ENCODE data around the gene PIN4.

Gene PIN4

GRCh38 chrX:72181178-72182125 lies at the start of gene PIN4:
Gene PIN4 (plus strand): TSS chrX:72181757. CDS start chrX:72181786, 29 bp downstream.
- H3K4me3 Mint-ChIP-seq, result no peak within 1 kb of the TSS
- H3K27me3 Mint-ChIP-seq (ENCODE audit: low read depth), result no peaks in the 10 kb centered on the region
- H3K9me3 Mint-ChIP-seq, result no peaks in the 10 kb centered on the region
- peaks cover 7% of the 10 kb centered on the region for H3K4me1 Mint-ChIP-seq (ENCODE audit: low read depth)
- peak; percentile 79 for DNase-seq (ENCODE audit: low spot score)
- H3K27ac Mint-ChIP-seq, result no peak within 1 kb of the TSS
- no peaks in the 10 kb centered on the region for H3K36me3 Mint-ChIP-seq (ENCODE audit: low read depth)

DNA sequence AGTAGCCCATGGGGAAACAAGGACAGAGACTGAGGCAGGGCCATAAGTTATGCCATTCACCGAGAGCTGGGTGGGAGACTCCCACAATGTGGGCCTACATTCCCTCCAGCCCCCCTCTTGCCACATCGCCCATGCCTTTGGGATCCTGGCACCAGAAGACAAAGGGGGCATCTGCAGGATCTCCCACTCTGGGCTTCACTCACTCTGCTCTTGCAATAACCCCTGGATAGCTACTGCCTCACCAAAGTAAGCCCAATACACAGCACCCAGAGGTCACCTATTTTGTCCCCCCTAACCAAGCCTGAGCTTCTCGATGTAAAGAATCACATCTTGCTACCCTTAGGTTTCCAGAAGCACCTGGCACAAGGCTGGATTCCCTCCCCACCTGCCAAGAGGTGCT lies 49.1 kb upstream of the PIN4 start:
- Mint-ChIP-seq H3K4me1 (ENCODE audit: low read depth) (peaks cover 5% of the 10 kb centered on the region), H3K36me3 (ENCODE audit: low read depth) (no peaks in the 10 kb centered on the region), H3K9me3 (no peaks in the 10 kb centered on the region), H3K27ac (no peak overlapping the region), H3K4me3 (no peak overlapping the region), H3K27me3 (ENCODE audit: low read depth) (peaks cover 55% of the 10 kb centered on the region)
- DNase-seq (ENCODE audit: low spot score), result no peak

DNA sequence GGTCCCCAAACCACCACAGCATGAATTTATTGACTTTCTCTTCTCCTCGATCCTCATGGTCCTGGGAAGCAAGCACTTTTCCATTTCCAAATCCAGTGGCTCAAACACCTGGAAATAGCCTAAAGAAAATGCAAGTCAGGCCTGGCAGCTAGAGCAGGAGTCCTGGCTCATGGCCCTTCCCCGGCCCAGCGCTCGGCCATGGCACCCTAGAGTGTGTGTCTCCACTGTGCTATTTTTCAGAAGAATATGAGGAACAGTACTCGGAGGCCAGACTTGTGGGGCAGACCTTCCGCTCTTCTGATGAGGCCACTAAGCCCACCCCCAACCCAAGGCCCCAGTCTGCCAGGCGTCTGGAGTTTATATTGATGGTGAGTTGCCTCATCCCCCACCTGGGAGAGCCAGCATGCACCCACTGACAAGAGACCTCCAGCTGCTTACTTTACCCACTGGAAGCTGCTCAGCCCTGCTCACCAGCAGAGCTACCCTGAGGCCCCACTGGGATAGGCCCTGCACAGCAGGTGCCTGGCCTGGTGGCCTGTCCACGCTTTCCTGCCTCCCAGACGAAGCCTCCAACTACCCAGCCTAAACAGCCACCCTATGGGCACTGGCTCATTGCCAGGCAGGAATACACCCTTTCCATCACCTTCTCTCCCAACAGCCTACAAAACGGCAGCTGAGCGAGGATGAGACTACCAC lies 47.6 kb upstream of the PIN4 start:
- no peaks in the 10 kb centered on the region for H3K9me3 Mint-ChIP-seq
- peaks cover 49% of the 10 kb centered on the region for H3K27me3 Mint-ChIP-seq (ENCODE audit: low read depth)
- H3K4me1 Mint-ChIP-seq (ENCODE audit: low read depth), result peaks cover 2% of the 10 kb centered on the region
- no peak overlapping the region for H3K27ac Mint-ChIP-seq
- no peak for DNase-seq (ENCODE audit: low spot score)
- H3K36me3 Mint-ChIP-seq (ENCODE audit: low read depth), result no peaks in the 10 kb centered on the region
- no peak overlapping the region for H3K4me3 Mint-ChIP-seq

DNA sequence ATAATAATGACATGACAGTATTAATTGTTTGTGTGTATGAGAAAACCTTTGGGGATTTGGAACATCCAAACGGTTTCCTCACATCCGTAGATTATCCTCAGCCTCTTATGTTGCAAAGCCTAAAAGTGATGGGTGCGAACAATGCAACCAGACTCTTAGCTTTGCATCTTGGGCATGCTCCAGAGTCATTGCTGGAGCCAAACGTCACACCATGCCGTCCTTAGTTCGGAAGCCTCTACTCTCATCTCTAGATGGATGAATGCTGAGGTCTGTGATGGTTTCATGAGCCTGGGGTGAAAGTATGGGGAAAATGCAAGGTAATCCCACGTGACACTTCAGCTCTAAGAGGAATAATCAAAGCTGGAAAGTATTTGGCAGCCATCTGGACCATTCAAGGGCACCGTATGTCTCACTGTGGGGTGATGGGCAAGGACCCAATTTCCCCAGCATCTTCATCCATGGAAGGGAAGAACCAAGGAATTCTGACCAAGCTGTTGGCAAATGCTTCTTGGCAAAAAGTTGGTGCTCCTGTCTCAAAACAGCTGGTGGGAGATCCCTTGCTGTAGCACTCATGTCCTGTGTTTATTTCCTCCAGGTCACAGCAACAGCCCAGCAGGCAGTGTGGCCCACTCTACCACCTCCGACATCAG lies 43.6 kb upstream of the PIN4 start:
- H3K9me3 Mint-ChIP-seq, result no peaks in the 10 kb centered on the region
- no peak overlapping the region for H3K27ac Mint-ChIP-seq
- H3K27me3 Mint-ChIP-seq (ENCODE audit: low read depth), result peaks cover 41% of the 10 kb centered on the region
- no peaks in the 10 kb centered on the region for H3K36me3 Mint-ChIP-seq (ENCODE audit: low read depth)
- H3K4me1 Mint-ChIP-seq (ENCODE audit: low read depth), result peaks cover 12% of the 10 kb centered on the region
- no peak overlapping the region for H3K4me3 Mint-ChIP-seq
- no peak for DNase-seq (ENCODE audit: low spot score)

- Mint-ChIP-seq H3K27me3 (ENCODE audit: low read depth) (peaks cover 37% of the 10 kb centered on the region), H3K9me3 (no peaks in the 10 kb centered on the region), H3K4me3 (no peak overlapping the region)
Observed at GRCh38 chrX:72139538-72139937, 42.0 kb upstream of the PIN4 start.

DNA sequence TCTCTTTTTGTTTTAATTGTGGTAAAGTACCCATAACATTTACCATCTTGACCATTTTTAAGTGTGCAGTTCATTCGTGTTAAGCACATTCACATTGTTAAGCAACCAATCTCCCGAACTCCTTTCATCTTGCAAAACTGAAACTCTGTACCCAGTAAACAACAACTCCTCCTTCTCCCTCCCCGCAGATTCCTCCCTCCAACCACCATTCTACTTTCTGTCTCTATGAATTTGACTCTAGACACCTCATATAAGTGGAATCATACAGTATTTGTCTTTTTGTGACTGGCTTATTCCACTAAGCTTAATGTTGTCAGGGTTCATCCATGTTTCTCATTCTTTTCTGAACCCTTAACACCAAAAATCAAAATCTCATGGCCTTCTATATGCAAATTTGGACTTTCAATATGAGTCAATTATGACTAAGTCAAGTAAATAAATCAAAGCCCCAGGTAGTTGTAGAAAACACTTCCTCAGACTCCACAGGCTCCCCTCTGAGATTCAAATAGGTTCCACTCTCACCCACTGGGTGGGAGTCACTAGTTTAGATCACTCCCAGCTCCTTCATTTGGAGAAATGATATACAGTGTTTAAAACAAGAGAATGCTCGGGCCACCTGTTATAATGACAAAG lies 40.1 kb upstream of the PIN4 start:
- Mint-ChIP-seq H3K4me1 (ENCODE audit: low read depth) (peaks cover 20% of the 10 kb centered on the region), H3K4me3 (peak overlapping the region; percentile 56), H3K36me3 (ENCODE audit: low read depth) (no peaks in the 10 kb centered on the region), H3K27ac (peak overlapping the region; percentile 70), H3K27me3 (ENCODE audit: low read depth) (peaks cover 33% of the 10 kb centered on the region), H3K9me3 (no peaks in the 10 kb centered on the region)
- DNase-seq (ENCODE audit: low spot score), result no peak

More at GRCh38 chrX:72139538-72139937, 42.0 kb upstream of the PIN4 start:
- H3K27ac Mint-ChIP-seq, result no peak overlapping the region
- H3K36me3 Mint-ChIP-seq (ENCODE audit: low read depth), result no peaks in the 10 kb centered on the region
- peaks cover 19% of the 10 kb centered on the region for H3K4me1 Mint-ChIP-seq (ENCODE audit: low read depth)
- DNase-seq (ENCODE audit: low spot score), result no peak

DNA sequence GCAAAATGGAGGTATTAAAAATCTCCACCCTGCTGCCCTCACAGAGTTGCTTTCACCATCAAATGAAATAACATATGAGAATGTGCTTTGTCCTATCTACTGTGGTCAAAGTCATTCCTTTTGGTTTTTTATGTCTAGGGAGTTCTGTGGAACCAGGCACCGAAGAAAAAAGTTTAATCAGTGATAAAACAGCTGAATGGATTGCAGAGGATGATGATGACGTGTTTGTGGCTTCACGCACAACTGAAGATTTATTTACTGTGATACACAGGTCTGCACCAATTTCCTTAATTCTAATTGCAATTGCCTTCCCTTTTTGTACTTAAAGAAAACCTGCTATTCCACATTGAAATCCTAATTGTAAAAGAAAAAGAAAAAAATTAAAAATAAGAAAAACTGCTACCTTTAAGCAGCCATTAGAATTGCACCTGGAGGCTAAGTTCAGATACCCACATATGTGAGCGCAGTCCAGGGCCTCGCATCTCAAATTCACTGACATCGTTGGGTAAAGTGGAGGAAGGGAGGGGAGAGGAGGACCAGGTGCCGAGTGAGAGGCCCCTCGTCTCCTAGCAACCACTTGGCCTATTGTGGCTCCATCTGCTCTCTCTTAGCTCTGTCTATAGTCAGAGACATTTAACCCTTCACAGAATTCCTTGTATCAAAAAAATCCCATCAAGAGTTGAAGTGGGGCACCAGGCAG lies 39.3 kb upstream of the PIN4 start:
- DNase-seq (ENCODE audit: low spot score), result no peak
- peaks cover 20% of the 10 kb centered on the region for H3K4me1 Mint-ChIP-seq (ENCODE audit: low read depth)
- H3K4me3 Mint-ChIP-seq, result no peak overlapping the region
- H3K36me3 Mint-ChIP-seq (ENCODE audit: low read depth), result no peaks in the 10 kb centered on the region
- H3K9me3 Mint-ChIP-seq, result no peaks in the 10 kb centered on the region
- H3K27ac Mint-ChIP-seq, result no peak overlapping the region
- H3K27me3 Mint-ChIP-seq (ENCODE audit: low read depth), result peaks cover 36% of the 10 kb centered on the region

- Mint-ChIP-seq H3K4me3 (no peak overlapping the region), H3K27ac (no peak overlapping the region), H3K4me1 (ENCODE audit: low read depth) (peaks cover 20% of the 10 kb centered on the region), H3K36me3 (ENCODE audit: low read depth) (no peaks in the 10 kb centered on the region), H3K27me3 (ENCODE audit: low read depth) (peaks cover 40% of the 10 kb centered on the region), H3K9me3 (no peaks in the 10 kb centered on the region)
- no peak for DNase-seq (ENCODE audit: low spot score)
Observed at GRCh38 chrX:72142794-72143608, 38.6 kb upstream of the PIN4 start.

- H3K27me3 Mint-ChIP-seq (ENCODE audit: low read depth), result peaks cover 41% of the 10 kb centered on the region
- H3K4me3 Mint-ChIP-seq, result no peak overlapping the region
- no peaks in the 10 kb centered on the region for H3K9me3 Mint-ChIP-seq
- H3K27ac Mint-ChIP-seq, result no peak overlapping the region
- no peaks in the 10 kb centered on the region for H3K36me3 Mint-ChIP-seq (ENCODE audit: low read depth)
- H3K4me1 Mint-ChIP-seq (ENCODE audit: low read depth), result peaks cover 20% of the 10 kb centered on the region
- DNase-seq (ENCODE audit: low spot score), result no peak
Observed at GRCh38 chrX:72143609-72143907, 38.0 kb upstream of the PIN4 start.

GRCh38 chrX:72145181-72145580 lies 36.4 kb upstream of the PIN4 start:
- no peak overlapping the region for H3K4me3 Mint-ChIP-seq
- no peaks in the 10 kb centered on the region for H3K9me3 Mint-ChIP-seq
- no peaks in the 10 kb centered on the region for H3K36me3 Mint-ChIP-seq (ENCODE audit: low read depth)
- DNase-seq (ENCODE audit: low spot score), result no peak
- H3K4me1 Mint-ChIP-seq (ENCODE audit: low read depth), result peaks cover 20% of the 10 kb centered on the region
- peaks cover 32% of the 10 kb centered on the region for H3K27me3 Mint-ChIP-seq (ENCODE audit: low read depth)
- H3K27ac Mint-ChIP-seq, result no peak overlapping the region

GRCh38 chrX:72146527-72146926 lies 35.0 kb upstream of the PIN4 start:
- H3K36me3 Mint-ChIP-seq (ENCODE audit: low read depth), result no peaks in the 10 kb centered on the region
- no peak overlapping the region for H3K4me3 Mint-ChIP-seq
- no peaks in the 10 kb centered on the region for H3K9me3 Mint-ChIP-seq
- peaks cover 14% of the 10 kb centered on the region for H3K4me1 Mint-ChIP-seq (ENCODE audit: low read depth)
- H3K27ac Mint-ChIP-seq, result no peak overlapping the region
- peaks cover 32% of the 10 kb centered on the region for H3K27me3 Mint-ChIP-seq (ENCODE audit: low read depth)
- DNase-seq (ENCODE audit: low spot score), result no peak

DNA sequence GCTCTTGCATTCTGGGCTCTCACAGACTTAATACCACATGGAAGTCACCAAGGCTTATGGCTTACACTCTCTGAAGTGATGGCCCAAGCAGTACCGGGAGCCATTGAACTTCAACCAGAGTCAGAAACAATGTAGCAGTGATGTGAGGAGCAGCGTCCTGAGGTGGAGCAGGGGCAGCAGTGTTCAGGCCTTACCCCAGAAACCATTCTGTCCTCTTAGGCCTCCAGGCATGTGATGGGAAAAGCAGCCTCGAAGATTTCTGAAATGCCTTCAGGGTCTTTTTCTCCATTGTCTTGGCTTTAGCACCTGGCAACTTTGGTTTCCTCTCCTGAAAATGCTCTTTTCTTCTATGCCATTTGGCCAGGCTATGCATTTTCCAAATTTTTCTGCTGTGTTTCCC lies 22.8 kb upstream of the PIN4 start:
- H3K27ac Mint-ChIP-seq, result no peak overlapping the region
- H3K36me3 Mint-ChIP-seq (ENCODE audit: low read depth), result no peaks in the 10 kb centered on the region
- no peaks in the 10 kb centered on the region for H3K4me1 Mint-ChIP-seq (ENCODE audit: low read depth)
- no peak for DNase-seq (ENCODE audit: low spot score)
- peaks cover 2% of the 10 kb centered on the region for H3K27me3 Mint-ChIP-seq (ENCODE audit: low read depth)
- no peaks in the 10 kb centered on the region for H3K9me3 Mint-ChIP-seq
- H3K4me3 Mint-ChIP-seq, result no peak overlapping the region

DNA sequence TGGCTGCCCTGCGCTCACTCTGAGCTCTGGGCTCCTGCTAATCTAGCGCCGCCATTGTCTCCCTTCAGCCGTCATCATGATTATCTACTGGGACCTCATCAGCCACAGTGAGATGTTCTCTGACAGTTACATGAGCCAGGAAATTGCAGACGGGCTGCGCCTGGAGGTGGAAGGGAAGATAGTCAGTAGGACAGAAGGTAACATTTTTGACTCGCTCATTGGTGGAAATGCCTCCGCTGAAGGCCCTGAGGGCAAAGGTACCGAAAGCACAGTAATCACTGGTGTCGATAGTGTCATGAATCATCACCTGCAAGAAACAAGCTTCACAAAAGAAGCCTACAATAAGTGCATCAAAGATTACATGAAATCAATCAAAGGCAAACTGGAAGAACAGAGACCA lies 21.8 kb upstream of the PIN4 start:
- Mint-ChIP-seq H3K4me3 (no peak overlapping the region), H3K27me3 (ENCODE audit: low read depth) (peaks cover 2% of the 10 kb centered on the region)
- DNase-seq (ENCODE audit: low spot score), result no peak

More for the DNA sequence above, 21.8 kb upstream of the PIN4 start:
- Mint-ChIP-seq H3K36me3 (ENCODE audit: low read depth) (no peaks in the 10 kb centered on the region), H3K4me1 (ENCODE audit: low read depth) (no peaks in the 10 kb centered on the region), H3K27ac (no peak overlapping the region), H3K9me3 (no peaks in the 10 kb centered on the region)
